Neural crest cell (in vitro differentiated cells): ENCODE results near the gene UBE2J2. TPM values are rescaled to one million over a fixed set of nuclear protein-coding genes. Genes with fewer than 3 reads are reported as not detected.

Experiments
- DNase-seq: peaks from one replicate; pipeline ENCODE4 v3.0.0; 2021; ENCODE audit warnings: low read depth, mixed read lengths, low spot score
- H3K27ac Mint-ChIP-seq: one replicate; pipeline ENCODE4 v1.8.0; 2021; ENCODE audit warnings: mild to moderate bottlenecking, mixed read lengths; ENCODE audit not compliant: unreplicated experiment
- H3K27me3 Mint-ChIP-seq: 2 replicates; pipeline ENCODE4 v1.8.0; 2021; ENCODE audit warnings: low read depth, mild to moderate bottlenecking, mixed read lengths
- H3K36me3 Mint-ChIP-seq: 2 replicates; pipeline ENCODE4 v1.8.0; 2021; ENCODE audit warnings: low read depth, mild to moderate bottlenecking, mixed read lengths
- H3K4me1 Mint-ChIP-seq: 2 replicates; pipeline ENCODE4 v1.8.0; 2021; ENCODE audit warnings: mixed read lengths
- H3K4me3 Mint-ChIP-seq: one replicate; pipeline ENCODE4 v1.8.0; 2021; ENCODE audit warnings: mild to moderate bottlenecking, mixed read lengths
- H3K9me3 Mint-ChIP-seq: 2 replicates; pipeline ENCODE4 v1.8.0; 2021; ENCODE audit warnings: mixed read lengths
- total RNA-seq: library from RNA; stranded (reverse); gene quantifications from 2 replicates; pipeline ENCODE4 v1.2.1, GENCODE V29; 2021
- TF ChIP-seq, protein P1 (sequence below): fragments of 200-600 bp; sonication (generic); conservative IDR thresholded peaks from 2 replicates; pipeline ENCODE4 v1.5.0; 2021; ENCODE audit warnings: antibody characterized with exemption, mild to moderate bottlenecking

The UBE2J2 gene
- total RNA-seq, 1 donor from 2014 or later: 80.8 TPM

DNA sequence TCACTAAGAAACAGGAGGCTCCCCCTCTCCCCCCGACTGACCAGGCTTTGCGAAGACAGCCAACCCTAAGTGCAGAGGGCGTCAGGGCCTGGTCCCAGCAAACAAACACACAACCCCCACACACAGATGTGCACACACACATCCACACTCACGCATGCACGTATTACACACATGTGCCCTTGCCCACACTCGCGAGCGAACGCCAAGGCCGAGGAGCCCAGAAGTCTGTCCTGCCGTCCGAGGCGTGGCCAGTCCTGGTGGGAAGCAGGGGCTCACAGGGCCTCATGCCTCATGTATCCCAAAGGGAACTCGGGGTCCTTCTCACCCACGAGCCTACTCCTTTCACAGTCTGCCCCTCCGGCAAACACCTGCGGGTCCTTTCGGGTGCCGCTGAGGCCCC is 43.9 kb downstream of the UBE2J2 start:
- Mint-ChIP-seq H3K36me3 (peaks cover 16% of the 10 kb centered on the region), H3K27ac (no peak overlapping the region), H3K27me3 (no peaks in the 10 kb centered on the region), H3K4me3 (peak overlapping the region; percentile 65), H3K9me3 (peaks cover 2% of the 10 kb centered on the region), H3K4me1 (peaks cover 30% of the 10 kb centered on the region)
- TF ChIP-seq, protein P1, sequence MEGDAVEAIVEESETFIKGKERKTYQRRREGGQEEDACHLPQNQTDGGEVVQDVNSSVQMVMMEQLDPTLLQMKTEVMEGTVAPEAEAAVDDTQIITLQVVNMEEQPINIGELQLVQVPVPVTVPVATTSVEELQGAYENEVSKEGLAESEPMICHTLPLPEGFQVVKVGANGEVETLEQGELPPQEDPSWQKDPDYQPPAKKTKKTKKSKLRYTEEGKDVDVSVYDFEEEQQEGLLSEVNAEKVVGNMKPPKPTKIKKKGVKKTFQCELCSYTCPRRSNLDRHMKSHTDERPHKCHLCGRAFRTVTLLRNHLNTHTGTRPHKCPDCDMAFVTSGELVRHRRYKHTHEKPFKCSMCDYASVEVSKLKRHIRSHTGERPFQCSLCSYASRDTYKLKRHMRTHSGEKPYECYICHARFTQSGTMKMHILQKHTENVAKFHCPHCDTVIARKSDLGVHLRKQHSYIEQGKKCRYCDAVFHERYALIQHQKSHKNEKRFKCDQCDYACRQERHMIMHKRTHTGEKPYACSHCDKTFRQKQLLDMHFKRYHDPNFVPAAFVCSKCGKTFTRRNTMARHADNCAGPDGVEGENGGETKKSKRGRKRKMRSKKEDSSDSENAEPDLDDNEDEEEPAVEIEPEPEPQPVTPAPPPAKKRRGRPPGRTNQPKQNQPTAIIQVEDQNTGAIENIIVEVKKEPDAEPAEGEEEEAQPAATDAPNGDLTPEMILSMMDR: no peak
- no peak for DNase-seq

DNA sequence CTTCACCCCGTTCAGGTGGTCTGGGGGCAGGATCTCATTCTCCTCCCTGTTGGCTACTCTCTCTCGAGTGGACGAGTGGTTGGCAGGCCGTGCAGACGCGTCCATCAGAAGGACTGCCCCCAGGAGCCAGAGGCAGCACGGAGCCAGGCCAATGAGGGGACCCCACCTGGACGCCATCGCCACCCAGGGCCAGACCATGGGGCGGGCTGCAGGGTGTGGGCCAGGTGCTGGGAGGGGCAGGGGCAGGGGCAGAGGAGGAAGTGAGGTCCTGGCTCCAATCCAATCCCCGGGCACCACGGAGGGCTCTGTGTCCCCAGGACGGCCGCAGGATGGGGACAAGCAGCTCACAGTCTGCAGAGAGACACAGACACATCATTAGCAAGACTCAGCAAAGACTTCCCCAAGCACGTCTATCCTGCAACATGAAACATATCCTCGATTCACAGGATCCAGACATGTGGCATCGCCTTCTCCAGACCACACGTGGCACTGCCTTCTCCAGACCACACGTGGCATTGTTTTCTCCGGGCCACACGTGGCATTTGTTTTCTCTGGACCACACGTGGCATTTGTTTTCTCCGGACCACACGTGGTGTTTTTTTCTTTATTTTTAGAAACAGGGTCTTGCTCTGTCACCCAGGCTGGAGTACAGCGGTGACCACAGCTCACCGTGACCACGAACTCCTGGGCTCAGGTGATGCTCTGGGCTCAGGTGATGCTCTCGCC is 44.9 kb downstream of the UBE2J2 start:
- H3K27me3 Mint-ChIP-seq: no peaks in the 10 kb centered on the region
- H3K27ac Mint-ChIP-seq: no peak overlapping the region
- TF ChIP-seq, protein P1: no peak
- H3K4me3 Mint-ChIP-seq: no peak overlapping the region
- no peak for DNase-seq
- H3K9me3 Mint-ChIP-seq: peaks cover 2% of the 10 kb centered on the region
- H3K4me1 Mint-ChIP-seq: peaks cover 20% of the 10 kb centered on the region
- peaks cover 10% of the 10 kb centered on the region for H3K36me3 Mint-ChIP-seq

DNA sequence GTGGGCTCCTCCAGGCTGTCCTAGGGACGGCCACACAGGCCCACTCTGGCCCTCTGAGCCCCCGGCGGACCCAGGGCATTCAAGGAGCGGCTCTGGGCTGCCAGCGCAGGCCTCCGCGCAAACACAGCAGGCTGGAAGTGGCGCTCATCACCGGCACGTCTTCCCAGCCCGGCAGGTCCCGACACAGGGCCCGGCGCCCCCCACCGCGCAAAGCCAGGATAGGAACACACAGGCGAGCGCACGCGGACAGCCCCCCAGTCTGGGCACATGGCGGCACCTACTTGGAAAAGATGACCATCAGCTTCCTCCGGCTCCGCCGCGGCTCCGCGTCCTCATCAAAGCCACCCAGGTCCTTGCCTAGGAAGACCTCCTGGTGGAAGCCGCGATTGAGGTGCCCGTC is 45.5 kb downstream of the UBE2J2 start:
- Mint-ChIP-seq H3K9me3 (no peaks in the 10 kb centered on the region), H3K36me3 (peaks cover 6% of the 10 kb centered on the region), H3K27me3 (no peaks in the 10 kb centered on the region), H3K27ac (no peak overlapping the region), H3K4me1 (peaks cover 15% of the 10 kb centered on the region), H3K4me3 (no peak overlapping the region)
- no peak for DNase-seq
- TF ChIP-seq, protein P1: no peak

DNA sequence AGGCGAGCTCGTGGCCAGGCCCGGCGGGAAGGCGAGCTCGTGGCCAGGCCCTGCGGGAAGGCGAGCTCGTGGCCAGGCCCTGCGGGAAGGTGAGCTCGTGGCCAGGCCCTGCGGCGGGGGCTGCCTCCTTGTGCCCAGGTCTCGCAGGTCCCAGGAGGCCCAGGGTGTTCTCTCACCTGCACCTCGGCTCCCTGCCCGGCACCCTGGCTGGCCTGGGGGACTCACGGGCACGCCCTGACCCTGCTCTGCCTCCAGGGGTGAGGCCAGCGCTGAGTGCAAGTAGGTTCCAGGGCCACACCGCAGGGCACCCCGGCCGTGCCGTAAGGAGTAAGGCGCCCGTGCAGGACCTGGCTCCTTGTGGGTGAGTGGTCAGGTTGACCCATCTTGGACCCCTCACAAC is 46.3 kb downstream of the UBE2J2 start:
- Mint-ChIP-seq H3K9me3 (no peaks in the 10 kb centered on the region), H3K4me3 (no peak overlapping the region), H3K27ac (no peak overlapping the region), H3K27me3 (no peaks in the 10 kb centered on the region), H3K4me1 (peaks cover 15% of the 10 kb centered on the region), H3K36me3 (peaks cover 12% of the 10 kb centered on the region)
- no peak for DNase-seq
- TF ChIP-seq, protein P1: no peak

DNA sequence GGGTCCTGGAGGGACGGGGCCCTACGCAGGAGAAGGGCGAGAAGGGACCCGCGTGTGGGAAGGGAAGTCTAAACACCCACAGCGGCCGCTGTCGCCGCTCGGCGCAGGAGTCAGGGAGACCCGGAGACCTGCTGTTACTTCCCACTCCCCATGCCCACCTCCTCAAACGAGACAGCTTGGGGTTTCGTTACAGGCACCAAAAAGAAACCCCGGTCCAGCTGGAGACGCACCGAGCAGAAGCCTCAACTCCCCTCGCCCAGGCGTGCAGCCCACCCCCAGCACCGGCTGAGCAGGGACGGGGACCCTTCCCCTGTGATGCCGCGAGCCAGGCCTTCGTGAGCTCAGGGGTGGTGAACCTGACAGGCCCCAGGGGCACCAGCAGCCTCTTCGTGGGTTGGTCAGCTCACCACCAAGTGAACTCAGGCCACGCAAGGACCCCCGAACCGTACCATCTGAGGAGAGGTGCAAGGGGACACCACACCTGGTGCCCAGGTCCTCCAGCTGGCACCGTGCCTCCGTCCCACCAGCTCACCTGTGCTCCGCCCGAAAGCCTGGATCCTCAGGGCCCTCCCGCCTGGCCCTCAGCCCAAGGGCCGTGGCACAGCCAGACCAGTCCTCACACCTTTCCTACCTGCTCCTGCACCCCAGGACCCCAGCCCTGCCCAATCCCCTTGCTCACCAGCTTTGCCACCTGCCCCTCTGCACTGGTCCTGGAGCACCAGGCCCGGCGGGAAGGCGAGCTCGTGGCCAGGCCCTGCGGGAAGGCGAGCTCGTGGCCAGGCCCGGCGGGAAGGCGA is 46.9 kb downstream of the UBE2J2 start:
- H3K9me3 Mint-ChIP-seq: no peaks in the 10 kb centered on the region
- DNase-seq: no peak
- no peaks in the 10 kb centered on the region for H3K27me3 Mint-ChIP-seq
- TF ChIP-seq, protein P1: no peak
- H3K4me1 Mint-ChIP-seq: peaks cover 15% of the 10 kb centered on the region
- H3K4me3 Mint-ChIP-seq: no peak overlapping the region
- no peak overlapping the region for H3K27ac Mint-ChIP-seq
- peaks cover 12% of the 10 kb centered on the region for H3K36me3 Mint-ChIP-seq
